GM19238 (cell line): ENCODE results near the gene ADRM1.

Source experiments
- DNase-seq: peaks from one replicate; pipeline ENCODE4 v3.0.0; 2011; ENCODE audit warnings: low spot score; ENCODE audit not compliant: insufficient read length

The ADRM1 gene

GRCh38 chr20:62302341-62303061 lies at the start of gene ADRM1:
TSS of gene ADRM1 (plus strand) at chr20:62302997. CDS start at chr20:62303569, 572 bp downstream.
- peak; percentile 100 for DNase-seq

- no peak for DNase-seq
Observed at GRCh38 chr20:62253398-62253797, 49.4 kb upstream of the ADRM1 start.

GRCh38 chr20:62254021-62254724 lies 48.6 kb upstream of the ADRM1 start:
- DNase-seq: no peak

GRCh38 chr20:62255976-62256375 lies 46.8 kb upstream of the ADRM1 start:
- DNase-seq: no peak

- DNase-seq: no peak
Observed at GRCh38 chr20:62258499-62259293, 44.1 kb upstream of the ADRM1 start.

- no peak for DNase-seq
Observed at GRCh38 chr20:62259294-62259565, 43.6 kb upstream of the ADRM1 start.

- DNase-seq: no peak
Observed at GRCh38 chr20:62262064-62262463, 40.7 kb upstream of the ADRM1 start.

- no peak for DNase-seq
Observed at GRCh38 chr20:62263396-62263795, 39.4 kb upstream of the ADRM1 start.

GRCh38 chr20:62265365-62265764 lies 37.4 kb upstream of the ADRM1 start:
- no peak for DNase-seq

GRCh38 chr20:62266340-62266739 lies 36.5 kb upstream of the ADRM1 start:
- no peak for DNase-seq

- DNase-seq: no peak
Observed at GRCh38 chr20:62266851-62267250, 35.9 kb upstream of the ADRM1 start.

GRCh38 chr20:62267543-62267942 lies 35.3 kb upstream of the ADRM1 start:
- no peak for DNase-seq

- no peak for DNase-seq
Observed at GRCh38 chr20:62268228-62268900, 34.4 kb upstream of the ADRM1 start.

- no peak for DNase-seq
Observed at GRCh38 chr20:62269378-62269777, 33.4 kb upstream of the ADRM1 start.

GRCh38 chr20:62269871-62270270 lies 32.9 kb upstream of the ADRM1 start:
- DNase-seq: no peak

GRCh38 chr20:62272200-62272599 lies 30.6 kb upstream of the ADRM1 start:
- no peak for DNase-seq

- no peak for DNase-seq
Observed at GRCh38 chr20:62273416-62273815, 29.4 kb upstream of the ADRM1 start.

- DNase-seq: no peak
Observed at GRCh38 chr20:62274332-62274950, 28.4 kb upstream of the ADRM1 start.

- DNase-seq: no peak
Observed at GRCh38 chr20:62275219-62275618, 27.6 kb upstream of the ADRM1 start.

- DNase-seq: no peak
Observed at GRCh38 chr20:62276439-62276838, 26.4 kb upstream of the ADRM1 start.

GRCh38 chr20:62277253-62277652 lies 25.5 kb upstream of the ADRM1 start:
- no peak for DNase-seq
